T-helper 1 cell treated with Interleukin-12 subunit alpha and Interleukin-12 subunit beta and Interleukin-4 antibody, amounts not matched to agents 30 μg/mL and 1 μg/mL, for 36 hours (primary cell): ENCODE measurements around the gene ADGRB3.
"Not testable (repeated sequence)": the region's sequence is repeated elsewhere in the genome, so short reads cannot be mapped to it uniquely, and the experiment has no call there.

Source experiments
- H3K27ac Mint-ChIP-seq: one replicate; pipeline ENCODE4 v1.8.0; 2021; ENCODE audit warnings: mild to moderate bottlenecking, mixed read lengths
- H3K27me3 Mint-ChIP-seq: one replicate; pipeline ENCODE4 v1.8.0; 2021; ENCODE audit warnings: low read depth, mixed read lengths
- H3K36me3 Mint-ChIP-seq: one replicate; pipeline ENCODE4 v1.8.0; 2021; ENCODE audit warnings: low read depth, mixed read lengths
- H3K4me1 Mint-ChIP-seq: one replicate; pipeline ENCODE4 v1.8.0; 2021; ENCODE audit warnings: low read depth, mixed read lengths
- H3K4me3 Mint-ChIP-seq: one replicate; pipeline ENCODE4 v1.8.0; 2021; ENCODE audit warnings: mild to moderate bottlenecking, moderate library complexity, mixed read lengths
- H3K9me3 Mint-ChIP-seq: one replicate; pipeline ENCODE4 v1.8.0; 2021; ENCODE audit warnings: mixed read lengths

The ADGRB3 gene

DNA sequence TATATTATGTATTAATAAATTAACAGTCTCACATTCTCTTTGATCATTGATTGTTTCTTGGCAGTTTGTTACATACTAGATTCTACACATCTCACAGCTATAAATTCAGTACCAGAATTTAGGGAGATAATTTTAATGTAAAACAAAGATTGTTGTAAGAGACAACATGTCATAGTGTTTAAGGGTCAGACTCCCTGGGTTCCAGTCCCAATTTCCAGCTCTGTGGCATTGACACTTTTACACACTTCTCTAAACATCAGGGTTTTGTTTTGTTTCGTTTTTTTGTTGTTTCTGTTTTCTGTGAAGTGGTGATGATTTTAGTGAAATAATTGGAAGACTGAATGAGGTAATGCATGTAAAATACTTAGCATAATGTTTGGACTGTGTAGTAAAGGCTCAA, 19.9 kb downstream of the ADGRB3 start:
- Mint-ChIP-seq H3K36me3 (no peaks in the 10 kb centered on the region), H3K4me3 (no peak overlapping the region), H3K27ac (no peak overlapping the region), H3K9me3 (no peaks in the 10 kb centered on the region), H3K27me3 (no peaks in the 10 kb centered on the region), H3K4me1 (no peaks in the 10 kb centered on the region)

DNA sequence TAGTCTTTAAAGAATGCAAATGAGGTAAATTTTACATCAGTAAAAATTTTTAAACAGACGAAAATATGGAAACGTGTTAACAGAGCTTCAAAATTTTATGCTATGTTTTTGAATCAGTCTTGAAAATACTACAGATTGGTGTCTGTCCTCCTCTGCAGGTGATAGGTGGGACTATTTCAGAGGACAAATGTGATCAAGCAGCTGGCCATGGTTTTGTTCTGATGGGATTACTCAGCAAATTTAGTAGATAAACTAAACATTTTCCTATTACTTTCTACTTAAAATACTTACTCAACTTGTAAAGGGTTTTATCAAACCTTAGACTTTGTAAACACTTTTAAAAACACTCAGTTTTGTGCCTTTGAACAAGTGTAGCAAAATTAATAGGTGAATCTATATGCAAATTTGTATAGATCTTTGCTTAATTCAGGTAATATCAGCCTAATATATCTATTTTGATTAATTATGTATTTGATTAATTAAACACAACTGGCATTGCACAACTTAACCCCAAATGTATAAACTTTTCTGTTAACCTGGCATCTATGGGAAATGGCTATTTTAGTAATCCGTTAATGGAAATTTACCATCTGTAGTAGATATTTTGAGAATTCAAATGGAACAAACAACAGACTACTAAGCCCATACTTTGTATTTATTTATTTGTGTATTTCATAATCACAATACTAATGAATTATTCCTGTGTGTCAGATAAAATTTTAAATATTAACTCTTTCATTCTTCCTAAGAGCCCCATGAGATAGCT, 22.5 kb downstream of the ADGRB3 start:
- no peaks in the 10 kb centered on the region for H3K9me3 Mint-ChIP-seq
- no peaks in the 10 kb centered on the region for H3K27me3 Mint-ChIP-seq
- no peaks in the 10 kb centered on the region for H3K36me3 Mint-ChIP-seq
- no peaks in the 10 kb centered on the region for H3K4me1 Mint-ChIP-seq
- H3K27ac Mint-ChIP-seq = no peak overlapping the region
- H3K4me3 Mint-ChIP-seq = no peak overlapping the region

GRCh38 chr6:68658338-68658737, 23.3 kb downstream of the ADGRB3 start:
- H3K4me1 Mint-ChIP-seq = no peaks in the 10 kb centered on the region
- H3K4me3 Mint-ChIP-seq = no peak overlapping the region
- H3K27me3 Mint-ChIP-seq = no peaks in the 10 kb centered on the region
- no peaks in the 10 kb centered on the region for H3K36me3 Mint-ChIP-seq
- no peaks in the 10 kb centered on the region for H3K9me3 Mint-ChIP-seq
- H3K27ac Mint-ChIP-seq = no peak overlapping the region

DNA sequence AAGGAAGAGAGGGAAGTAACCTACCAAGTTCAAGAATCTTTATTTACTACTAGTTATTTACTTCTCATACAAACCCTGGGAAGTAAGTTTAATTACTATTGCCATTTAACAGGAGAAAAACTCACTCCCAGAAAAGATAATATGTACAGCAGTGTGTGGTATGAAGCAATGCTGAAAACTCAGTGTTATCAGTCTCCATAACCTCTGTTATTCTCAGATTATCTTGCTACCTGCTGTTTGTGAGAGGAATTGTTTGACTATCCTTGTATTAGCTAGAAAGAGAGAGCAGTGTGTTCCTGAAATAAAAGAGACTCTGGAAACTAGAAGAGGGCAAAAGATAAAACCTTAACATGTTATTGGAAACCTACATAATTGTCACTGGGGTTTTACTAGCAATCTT, 38.2 kb downstream of the ADGRB3 start:
- no peaks in the 10 kb centered on the region for H3K9me3 Mint-ChIP-seq
- no peaks in the 10 kb centered on the region for H3K4me1 Mint-ChIP-seq

DNA sequence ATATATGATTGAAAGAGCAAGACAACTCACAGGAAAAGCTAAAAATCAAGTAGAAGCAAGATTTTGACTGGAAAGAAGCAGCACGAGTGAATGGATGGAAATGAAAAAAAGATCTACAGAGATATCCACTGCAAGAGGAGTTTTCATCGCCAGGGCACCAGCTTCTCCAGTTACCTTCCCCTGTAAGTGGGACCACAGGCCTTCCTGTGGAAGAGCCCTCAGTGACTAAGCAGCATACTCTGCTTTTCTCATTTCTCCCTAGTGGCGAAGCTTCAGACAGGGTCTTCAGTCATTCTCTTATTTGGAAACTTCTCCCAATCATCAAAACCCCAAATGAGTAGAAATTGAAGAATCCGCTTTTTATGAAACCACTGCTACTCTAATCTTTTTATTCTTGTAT, 40.5 kb downstream of the ADGRB3 start:
- H3K9me3 Mint-ChIP-seq = no peaks in the 10 kb centered on the region
- H3K4me3 Mint-ChIP-seq = no peak overlapping the region
- H3K4me1 Mint-ChIP-seq = no peaks in the 10 kb centered on the region
- H3K36me3 Mint-ChIP-seq = no peaks in the 10 kb centered on the region
- no peaks in the 10 kb centered on the region for H3K27me3 Mint-ChIP-seq
- no peak overlapping the region for H3K27ac Mint-ChIP-seq

More for the DNA sequence above, 38.2 kb downstream of the ADGRB3 start:
- no peak overlapping the region for H3K27ac Mint-ChIP-seq
- H3K27me3 Mint-ChIP-seq = no peaks in the 10 kb centered on the region
- no peak overlapping the region for H3K4me3 Mint-ChIP-seq
- no peaks in the 10 kb centered on the region for H3K36me3 Mint-ChIP-seq

DNA sequence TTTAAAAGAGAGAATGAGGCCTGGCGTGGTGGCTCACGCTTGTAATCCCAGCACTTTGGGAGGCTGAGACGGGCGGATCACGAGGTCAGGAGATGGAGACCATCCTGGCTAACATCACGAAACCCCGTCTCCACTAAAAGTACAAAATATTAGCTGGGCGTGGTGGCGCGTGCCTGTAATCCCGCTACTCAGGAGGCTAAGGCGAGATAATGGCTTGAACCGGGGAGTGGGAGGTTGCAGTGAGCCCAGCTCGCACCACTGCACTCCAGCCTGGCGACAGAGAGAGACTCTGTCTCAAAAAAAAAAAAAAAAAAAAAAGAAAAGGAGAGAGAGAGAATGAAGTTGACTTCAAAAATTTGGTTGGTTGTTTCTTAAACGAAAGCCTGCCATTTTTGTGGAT, 41.0 kb downstream of the ADGRB3 start:
- not testable (repeated sequence) for H3K27ac Mint-ChIP-seq, H3K4me3 Mint-ChIP-seq, H3K4me1 Mint-ChIP-seq, H3K36me3 Mint-ChIP-seq, H3K9me3 Mint-ChIP-seq, H3K27me3 Mint-ChIP-seq

- Mint-ChIP-seq H3K27ac (no peak overlapping the region), H3K36me3 (no peaks in the 10 kb centered on the region), H3K27me3 (no peaks in the 10 kb centered on the region), H3K4me3 (no peak overlapping the region), H3K9me3 (no peaks in the 10 kb centered on the region), H3K4me1 (no peaks in the 10 kb centered on the region)
Observed at GRCh38 chr6:68677058-68677457, 42.0 kb downstream of the ADGRB3 start.

- H3K9me3 Mint-ChIP-seq = no peaks in the 10 kb centered on the region
- H3K27ac Mint-ChIP-seq = no peak overlapping the region
- H3K27me3 Mint-ChIP-seq = no peaks in the 10 kb centered on the region
- no peak overlapping the region for H3K4me3 Mint-ChIP-seq
- no peaks in the 10 kb centered on the region for H3K36me3 Mint-ChIP-seq
- H3K4me1 Mint-ChIP-seq = no peaks in the 10 kb centered on the region
Observed at GRCh38 chr6:68679399-68679798, 44.3 kb downstream of the ADGRB3 start.

DNA sequence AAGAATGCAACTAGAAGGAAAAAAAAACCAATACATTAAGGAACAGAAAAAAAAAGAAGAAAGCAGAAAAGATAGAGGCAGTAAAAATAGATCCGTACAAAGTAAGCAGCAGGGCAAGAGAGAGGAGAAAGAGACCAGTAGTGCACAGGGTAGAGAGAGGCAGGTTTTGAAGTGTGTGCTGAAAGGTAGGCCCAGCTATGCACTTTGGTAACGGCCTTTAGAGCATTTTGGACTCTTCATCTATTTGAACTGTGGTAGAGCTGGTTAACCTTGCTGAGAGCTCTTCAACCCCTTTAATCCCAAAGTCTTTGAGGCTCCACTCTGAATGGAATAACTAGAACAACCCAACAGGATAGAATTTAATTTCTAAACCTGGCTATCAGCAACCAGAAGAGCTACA, 45.2 kb downstream of the ADGRB3 start:
- Mint-ChIP-seq H3K4me3 (no peak overlapping the region), H3K9me3 (no peaks in the 10 kb centered on the region), H3K27me3 (no peaks in the 10 kb centered on the region), H3K36me3 (no peaks in the 10 kb centered on the region), H3K4me1 (no peaks in the 10 kb centered on the region), H3K27ac (no peak overlapping the region)

DNA sequence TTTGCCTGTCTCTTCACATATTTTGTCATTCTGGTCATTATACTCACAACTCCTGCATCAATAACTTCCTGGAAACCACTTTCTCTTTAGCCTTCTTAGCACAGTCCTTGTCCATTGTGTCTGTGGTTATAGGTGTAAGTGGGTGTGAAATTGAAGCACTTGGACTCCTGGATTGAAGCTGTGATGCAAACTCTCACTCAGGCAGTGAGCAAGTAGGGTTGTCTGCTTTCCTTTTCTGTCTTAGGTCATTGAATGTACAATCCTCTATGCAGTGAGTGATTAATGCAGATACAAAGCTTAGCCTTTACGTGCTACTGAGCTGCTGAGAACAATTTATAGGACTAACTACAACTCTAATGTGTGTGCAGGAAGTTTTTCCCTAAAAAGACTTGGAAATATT, 54.8 kb downstream of the ADGRB3 start:
- Mint-ChIP-seq H3K27me3 (no peaks in the 10 kb centered on the region), H3K4me1 (no peaks in the 10 kb centered on the region), H3K36me3 (no peaks in the 10 kb centered on the region), H3K9me3 (no peaks in the 10 kb centered on the region), H3K27ac (no peak overlapping the region), H3K4me3 (no peak overlapping the region)

DNA sequence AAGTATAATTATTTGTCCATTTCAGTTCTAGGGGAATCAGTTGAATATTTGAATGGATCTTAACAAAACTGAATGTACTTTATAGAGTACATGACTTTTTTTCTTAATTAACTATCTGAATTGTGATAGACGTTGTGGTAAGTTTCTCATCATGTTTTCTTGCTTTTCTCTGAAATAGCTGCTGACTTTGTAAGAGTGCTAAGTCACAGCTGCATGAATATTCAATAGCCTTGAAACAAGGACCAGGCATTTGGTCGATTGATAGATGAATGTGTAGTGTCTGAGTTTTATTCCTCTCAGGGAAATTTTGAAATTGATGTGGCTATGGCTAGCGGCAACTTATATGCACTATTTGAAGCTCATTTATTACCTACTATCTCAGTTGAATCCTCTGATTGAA, 56.0 kb downstream of the ADGRB3 start:
- H3K9me3 Mint-ChIP-seq = no peaks in the 10 kb centered on the region

GRCh38 chr6:68693271-68693670, 58.2 kb downstream of the ADGRB3 start:
- Mint-ChIP-seq H3K36me3 (no peaks in the 10 kb centered on the region), H3K27ac (no peak overlapping the region), H3K9me3 (no peaks in the 10 kb centered on the region), H3K4me3 (no peak overlapping the region), H3K4me1 (no peaks in the 10 kb centered on the region), H3K27me3 (no peaks in the 10 kb centered on the region)

More for the DNA sequence above, 56.0 kb downstream of the ADGRB3 start:
- Mint-ChIP-seq H3K4me1 (no peaks in the 10 kb centered on the region), H3K27me3 (no peaks in the 10 kb centered on the region), H3K4me3 (no peak overlapping the region), H3K27ac (no peak overlapping the region), H3K36me3 (no peaks in the 10 kb centered on the region)

DNA sequence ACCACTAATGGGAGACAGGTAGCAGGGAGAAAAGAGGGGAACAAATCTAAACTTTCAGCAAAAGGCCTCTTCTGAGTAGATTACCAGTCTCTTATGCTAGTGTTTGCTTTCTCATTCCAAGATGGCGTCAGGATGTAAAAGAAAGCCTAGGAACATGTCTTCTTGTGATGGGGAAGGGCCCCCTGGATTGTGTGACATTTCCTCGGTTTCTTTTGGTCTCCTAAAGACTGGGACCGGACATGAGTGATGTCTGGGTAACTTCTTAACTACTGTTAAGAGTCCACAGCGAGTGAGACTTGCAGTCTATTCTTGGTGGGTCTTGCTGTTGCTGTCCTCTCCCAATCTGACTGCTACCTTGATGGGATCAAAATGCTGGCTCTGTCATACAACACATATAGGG, 60.3 kb downstream of the ADGRB3 start:
- Mint-ChIP-seq H3K9me3 (no peaks in the 10 kb centered on the region), H3K27ac (no peak overlapping the region), H3K27me3 (no peaks in the 10 kb centered on the region), H3K36me3 (no peaks in the 10 kb centered on the region), H3K4me3 (no peak overlapping the region), H3K4me1 (no peaks in the 10 kb centered on the region)

GRCh38 chr6:68695838-68696237, 60.8 kb downstream of the ADGRB3 start:
- no peak overlapping the region for H3K4me3 Mint-ChIP-seq
- H3K36me3 Mint-ChIP-seq = no peaks in the 10 kb centered on the region
- H3K27me3 Mint-ChIP-seq = no peaks in the 10 kb centered on the region
- H3K27ac Mint-ChIP-seq = no peak overlapping the region
- H3K4me1 Mint-ChIP-seq = no peaks in the 10 kb centered on the region
- H3K9me3 Mint-ChIP-seq = no peaks in the 10 kb centered on the region

GRCh38 chr6:68697394-68697793, 62.3 kb downstream of the ADGRB3 start:
- Mint-ChIP-seq H3K4me3 (no peak overlapping the region), H3K4me1 (no peaks in the 10 kb centered on the region), H3K27ac (no peak overlapping the region), H3K9me3 (no peaks in the 10 kb centered on the region), H3K36me3 (no peaks in the 10 kb centered on the region), H3K27me3 (no peaks in the 10 kb centered on the region)

- H3K36me3 Mint-ChIP-seq = no peaks in the 10 kb centered on the region
- no peaks in the 10 kb centered on the region for H3K4me1 Mint-ChIP-seq
- H3K9me3 Mint-ChIP-seq = no peaks in the 10 kb centered on the region
- H3K27ac Mint-ChIP-seq = no peak overlapping the region
- no peaks in the 10 kb centered on the region for H3K27me3 Mint-ChIP-seq
- no peak overlapping the region for H3K4me3 Mint-ChIP-seq
Observed at GRCh38 chr6:68701159-68701558, 66.1 kb downstream of the ADGRB3 start.
